Esophagus muscularis mucosa (tissue), 4 donors: ENCODE results near the gene YWHAG. TPM values are rescaled to one million over a fixed set of nuclear protein-coding genes. Genes with fewer than 3 reads are reported as not detected.

Experiments
- DNase-seq: peaks from one replicate; pipeline ENCODE4 v3.0.0-alpha.2; 2017; ENCODE audit errors: extremely low spot score
- H3K27ac ChIP-seq, 4 donors: fragments of 200-600 bp; sonication (generic); replicated peaks in 1 of 4; 1 replicate in 3 of 4; 2 replicates in 1 of 4; pipeline ENCODE4 v1.5.1; 2016 to 2019; ENCODE audit warnings: mild to moderate bottlenecking in 1 of 4
- H3K27me3 ChIP-seq, 4 donors: fragments of 200-600 bp; sonication (generic); one replicate each; pipeline versions ENCODE4 v1.5.1 to v1.6.0; 2016 to 2019
- H3K36me3 ChIP-seq, 4 donors: fragments of 200-600 bp; sonication (generic); one replicate each; pipeline ENCODE4 v1.5.1; 2016 to 2019
- H3K4me1 ChIP-seq, 4 donors: fragments of 200-600 bp; sonication (generic); one replicate each; pipeline ENCODE4 v1.5.1; 2016 to 2019
- H3K4me3 ChIP-seq, 4 donors: fragments of 200-600 bp; sonication (generic); 1 replicate in 2 of 4; 2 replicates in 2 of 4; pipeline ENCODE4 v1.5.1; 2016 to 2019; ENCODE audit warnings: mild to moderate bottlenecking in 4 of 4, moderate library complexity in 1 of 4
- H3K9me3 ChIP-seq, 4 donors: fragments of 200-600 bp; sonication (generic); 1 replicate in 3 of 4; 2 replicates in 1 of 4; pipeline ENCODE4 v1.5.1; 2016 to 2019
- CTCF ChIP-seq, 3 experiments: fragments of 200-600 bp in 2 of 3; fragments of 450-650 bp in 1 of 3; sonication (generic) in 2 of 3; IDR thresholded peaks; one replicate each; pipeline ENCODE4 v1.5.1; 2017 to 2019; ENCODE audit warnings: antibody characterized with exemption in 3 of 3, mild to moderate bottlenecking in 2 of 3, moderate library complexity in 1 of 3
- EP300 ChIP-seq: sonication (generic); formaldehyde crosslinking; IDR thresholded peaks from one replicate; pipeline ENCODE4 v1.6.1; 2017; ENCODE audit warnings: antibody characterized with exemption
- POLR2A ChIP-seq: fragments of 450-650 bp; IDR thresholded peaks from one replicate; pipeline ENCODE4 v1.6.1; 2017; ENCODE audit warnings: antibody characterized with exemption, moderate library complexity, mild to moderate bottlenecking, low read depth
- POLR2AphosphoS5 ChIP-seq, 2 donors: sonication (generic); formaldehyde crosslinking; IDR thresholded peaks; one replicate each; pipeline ENCODE4 v1.6.1; 2017; ENCODE audit warnings: antibody characterized with exemption in 2 of 2
- WGBS: methylation state at CpG from one replicate; pipeline ENCODE4 v1.1.5; 2018; 5-methylcytosine and 5-hydroxymethylcytosine counted together
- intact Hi-C: fragments of 100-400 bp; cut with DNase I; formaldehyde crosslinking; loops from one replicate; pipeline ENCODE4 v1.15.1; 2023
- total RNA-seq, 4 donors: library from RNA; depleted of rRNA; stranded (reverse); fragments of >200 nt; gene quantifications; one replicate each; pipeline versions ENCODE4 v1.1.0 to v1.2.1, GENCODE V29; 2016

YWHAG gene
- total RNA-seq, 4 donors from 2014 or later, result 55.7 to 91.6 (median 73.7) TPM

- H3K9me3 ChIP-seq, result no peaks in the 10 kb centered on the region
- WGBS, result 74% methylated on average over 15 of the region's 15 CpGs
- H3K36me3 ChIP-seq, result peaks cover 17 to 63% (median 40%) of the 10 kb centered on the region in 4 donors
- TF ChIP-seq POLR2AphosphoS5 (IDR thresholded peaks at IDR 0.05) (no peak), EP300 (no peak), POLR2A (no peak), CTCF (IDR thresholded peaks at IDR 0.05) (no peak)
- intact Hi-C loops, result no loop called here
- H3K4me1 ChIP-seq, result peaks cover 46 to 86% (median 57%) of the 10 kb centered on the region in 4 donors
- H3K27ac ChIP-seq, result peak overlapping the region in 2 of 4 donors; percentile 6 to 13
- DNase-seq, result no peak
- no peaks in the 10 kb centered on the region for H3K27me3 ChIP-seq
- H3K4me3 ChIP-seq, result no peak overlapping the region
Observed at GRCh38 chr7:76328389-76328788, 30.4 kb downstream of the YWHAG start.

GRCh38 chr7:76327610-76328009 is 31.2 kb downstream of the YWHAG start:
- no peak overlapping the region for H3K4me3 ChIP-seq
- H3K27me3 ChIP-seq, result no peaks in the 10 kb centered on the region
- H3K27ac ChIP-seq, result peak overlapping the region in 2 of 4 donors; percentile 31 to 35
- no peak for DNase-seq
- H3K9me3 ChIP-seq, result no peaks in the 10 kb centered on the region
- no peak for TF ChIP-seq CTCF (IDR thresholded peaks at IDR 0.05)
- TF ChIP-seq POLR2A, result no peak
- no peak for TF ChIP-seq POLR2AphosphoS5 (IDR thresholded peaks at IDR 0.05)
- no peak for TF ChIP-seq EP300
- intact Hi-C loops, result no loop called here
- peaks cover 17 to 63% (median 40%) of the 10 kb centered on the region in 4 donors for H3K36me3 ChIP-seq
- 43% methylated on average over 6 of the region's 7 CpGs for WGBS
- H3K4me1 ChIP-seq, result peaks cover 46 to 86% (median 57%) of the 10 kb centered on the region in 4 donors

GRCh38 chr7:76326646-76327233 is 32.1 kb downstream of the YWHAG start:
- H3K27me3 ChIP-seq, result no peaks in the 10 kb centered on the region
- DNase-seq, result no peak
- intact Hi-C loops, result no loop called here
- H3K4me3 ChIP-seq, result no peak overlapping the region
- WGBS, result 56% methylated on average over 5 of the region's 5 CpGs
- TF ChIP-seq POLR2AphosphoS5 (IDR thresholded peaks at IDR 0.05) (no peak), CTCF (IDR thresholded peaks at IDR 0.05) (no peak), POLR2A (no peak), EP300 (no peak)
- H3K9me3 ChIP-seq, result no peaks in the 10 kb centered on the region
- peaks cover 17 to 67% (median 42%) of the 10 kb centered on the region in 4 donors for H3K36me3 ChIP-seq
- peaks cover 44 to 82% (median 57%) of the 10 kb centered on the region in 4 donors for H3K4me1 ChIP-seq
- peak overlapping the region; percentile 4 to 40 (median 36) for H3K27ac ChIP-seq

- Histone ChIP-seq H3K27ac (peak overlapping the region in 1 of 4 donors; percentile 35), H3K27me3 (no peaks in the 10 kb centered on the region), H3K4me3 (no peak overlapping the region), H3K36me3 (peaks cover 17 to 69% (median 43%) of the 10 kb centered on the region in 4 donors), H3K4me1 (peaks cover 35 to 73% (median 48%) of the 10 kb centered on the region in 4 donors), H3K9me3 (no peaks in the 10 kb centered on the region)
- TF ChIP-seq POLR2AphosphoS5 (IDR thresholded peaks at IDR 0.05) (no peak), POLR2A (no peak), CTCF (IDR thresholded peaks at IDR 0.05) (no peak), EP300 (no peak)
- intact Hi-C loops, result no loop called here
- DNase-seq, result no peak
- 86% methylated on average over 5 of the region's 5 CpGs for WGBS
Observed at GRCh38 chr7:76325811-76326210, 33.0 kb downstream of the YWHAG start.
